H1 (cell line): Measurements from ENCODE around the gene TTC28. TPM values are rescaled to one million over a fixed set of nuclear protein-coding genes. Genes with fewer than 3 reads are reported as not detected.

Experiments
- CTCF ChIA-PET: fragments of 300-600 bp; sonication (Branson Sonifier 250); formaldehyde crosslinking; loops from one replicate; lab custom pipeline; 2021; ENCODE audit not compliant: partially characterized antibody; lab: Charles Lee
- POLR2A ChIA-PET: fragments of 300-600 bp; sonication (Branson Sonifier 250); formaldehyde crosslinking; loops from one replicate; lab custom pipeline; 2021; ENCODE audit warnings: inconsistent platforms; ENCODE audit not compliant: partially characterized antibody; lab: Charles Lee
- DNase-seq, 2 experiments: peaks; one replicate each; pipeline versions ENCODE4 v3.0.0 to v3.0.0-alpha.2; 2010 to 2022; ENCODE audit warnings: low spot score in 2 of 2, low read depth in 1 of 2, mixed read lengths in 1 of 2
- FAIRE-seq: peaks from 2 replicates; lab custom pipeline; 2011; peaks lifted over from hg19 to GRCh38; lab: Jason Lieb, UNC
- H2AFZ ChIP-seq: 2 replicates; pipeline ENCODE4 v1.8.1; 2012; ENCODE audit warnings: low read length, inconsistent platforms
- H2AK5ac ChIP-seq: 2 replicates; pipeline ENCODE4 v1.6.1; 2013; ENCODE audit warnings: low read depth, low read length
- H2BK120ac ChIP-seq: replicated peaks from 2 replicates; pipeline ENCODE3; 2013; ENCODE audit warnings: low read depth, low read length, inconsistent platforms
- H2BK12ac ChIP-seq: 2 replicates; pipeline ENCODE4 v1.6.1; 2013; ENCODE audit warnings: low read depth, low read length
- H2BK15ac ChIP-seq: 2 replicates; pipeline ENCODE4 v1.6.1; 2013; ENCODE audit warnings: low read length
- H2BK20ac ChIP-seq: 2 replicates; pipeline ENCODE4 v1.6.1; 2013; ENCODE audit warnings: low read length
- H2BK5ac ChIP-seq: 2 replicates; pipeline ENCODE4 v1.6.1; 2013; ENCODE audit warnings: low read depth, low read length
- H3K14ac ChIP-seq: 2 replicates; pipeline ENCODE4 v1.6.1; 2013; ENCODE audit warnings: inconsistent platforms; ENCODE audit not compliant: insufficient read length
- H3K18ac ChIP-seq: 2 replicates; pipeline ENCODE4 v1.6.1; 2013; ENCODE audit warnings: low read length; ENCODE audit errors: extremely low read depth
- H3K23ac ChIP-seq: 2 replicates; pipeline ENCODE4 v1.6.1; 2013; ENCODE audit warnings: inconsistent platforms; ENCODE audit not compliant: insufficient read length
- H3K23me2 ChIP-seq: 2 replicates; pipeline ENCODE4 v1.6.1; 2013; ENCODE audit warnings: low read depth, low read length
- H3K27ac ChIP-seq: 2 replicates; pipeline ENCODE4 v1.6.1; 2011; ENCODE audit warnings: low read depth, low read length, inconsistent platforms
- H3K27me3 ChIP-seq, 4 experiments: replicated peaks in 1 of 4; 1 replicate in 1 of 4; 2 replicates in 3 of 4; pipeline versions ENCODE4 v1.6.1 to v1.8.1; 2011 to 2013; ENCODE audit warnings: low read length in 3 of 4, mild to moderate bottlenecking in 3 of 4, inconsistent platforms in 2 of 4, mixed read lengths in 2 of 4, moderate library complexity in 1 of 4; ENCODE audit not compliant: control insufficient read depth in 3 of 4, insufficient read depth in 3 of 4; ENCODE audit errors: extremely low read depth in 1 of 4
- H3K36me3 ChIP-seq, 4 experiments: 2 replicates each; pipeline versions ENCODE4 v1.6.1 to v1.8.1; 2011 to 2013; ENCODE audit warnings: mild to moderate bottlenecking in 4 of 4, low read length in 3 of 4, moderate library complexity in 2 of 4, control low read depth in 1 of 4, inconsistent platforms in 1 of 4; ENCODE audit not compliant: insufficient read depth in 4 of 4, control insufficient read depth in 2 of 4
- H3K4ac ChIP-seq: replicated peaks from 2 replicates; pipeline ENCODE3; 2013; ENCODE audit warnings: low read length, low read depth, mixed read lengths, inconsistent platforms; ENCODE audit not compliant: insufficient read length
- H3K4me1 ChIP-seq, 4 experiments: replicated peaks in 1 of 4; 1 replicate in 1 of 4; 2 replicates in 3 of 4; pipeline versions ENCODE4 v1.6.1 to v1.8.1; 2011 to 2013; ENCODE audit warnings: low read length in 3 of 4, inconsistent platforms in 2 of 4, mixed read lengths in 1 of 4; ENCODE audit not compliant: insufficient read depth in 4 of 4, control insufficient read depth in 3 of 4
- H3K4me2 ChIP-seq, 2 experiments: 2 replicates each; pipeline versions ENCODE4 v1.6.1 to v1.8.1; 2011 to 2013; ENCODE audit warnings: low read depth in 2 of 2, low read length in 2 of 2, control low read depth in 1 of 2, inconsistent platforms in 1 of 2, mild to moderate bottlenecking in 1 of 2; ENCODE audit not compliant: insufficient read depth in 1 of 2
- H3K4me3 ChIP-seq, 4 experiments: fragments of 200-600, 300-600 bp in 1 of 4; sonication (generic), shearing (Covaris generic), sonication (Bioruptor Twin) in 1 of 4; 2 replicates each; pipeline versions ENCODE4 v1.5.1 to v1.8.1; 2011 to 2016; ENCODE audit warnings: low read length in 4 of 4, low read depth in 3 of 4, control low read depth in 2 of 4, inconsistent platforms in 2 of 4, mild to moderate bottlenecking in 2 of 4, mixed read lengths in 1 of 4, moderate library complexity in 1 of 4; ENCODE audit not compliant: insufficient read depth in 2 of 4; ENCODE audit errors: extremely low read depth in 1 of 4
- H3K56ac ChIP-seq: replicated peaks from 2 replicates; pipeline ENCODE3; 2013; ENCODE audit warnings: low read depth, mild to moderate bottlenecking, mixed read lengths, low read length, inconsistent platforms; ENCODE audit not compliant: insufficient read length
- H3K79me1 ChIP-seq: 2 replicates; pipeline ENCODE4 v1.6.1; 2013; ENCODE audit warnings: low read depth, low read length, control low read depth
- H3K79me2 ChIP-seq, 2 experiments: 2 replicates each; pipeline versions ENCODE4 v1.6.1 to v1.8.1; 2012 to 2013; ENCODE audit warnings: low read length in 2 of 2, mild to moderate bottlenecking in 2 of 2, inconsistent platforms in 1 of 2; ENCODE audit not compliant: insufficient read depth in 2 of 2, control insufficient read depth in 1 of 2
- H3K9ac ChIP-seq, 4 experiments: replicated peaks in 1 of 4; 1 replicate in 1 of 4; 2 replicates in 3 of 4; pipeline versions ENCODE4 v1.6.1 to v1.8.1; 2011 to 2013; ENCODE audit warnings: low read depth in 3 of 4, low read length in 3 of 4, control low read depth in 2 of 4, mild to moderate bottlenecking in 2 of 4, moderate library complexity in 2 of 4, inconsistent platforms in 1 of 4; ENCODE audit errors: extremely low read depth in 1 of 4
- H3K9me3 ChIP-seq, 2 experiments: 2 replicates each; pipeline versions ENCODE4 v1.6.1 to v1.8.1; 2012 to 2013; ENCODE audit warnings: mild to moderate bottlenecking in 2 of 2, moderate library complexity in 2 of 2, control low read depth in 1 of 2, inconsistent platforms in 1 of 2, low read depth in 1 of 2, low read length in 1 of 2, mixed read lengths in 1 of 2; ENCODE audit not compliant: insufficient read depth in 2 of 2
- H4K20me1 ChIP-seq, 2 experiments: replicated peaks in 1 of 2; 2 replicates each; pipeline versions ENCODE3 to v1.8.1; 2011 to 2013; ENCODE audit warnings: inconsistent platforms in 2 of 2, low read length in 2 of 2, mild to moderate bottlenecking in 1 of 2; ENCODE audit not compliant: insufficient read depth in 2 of 2, control insufficient read depth in 1 of 2
- H4K5ac ChIP-seq: 2 replicates; pipeline ENCODE4 v1.6.1; 2013; ENCODE audit warnings: low read length, low read depth, mixed read lengths, inconsistent platforms; ENCODE audit not compliant: insufficient read length
- H4K8ac ChIP-seq: 2 replicates; pipeline ENCODE4 v1.8.0; 2013; ENCODE audit warnings: mild to moderate bottlenecking, moderate library complexity, low read length, inconsistent platforms; ENCODE audit not compliant: insufficient read depth; ENCODE audit errors: extremely low read depth
- H4K91ac ChIP-seq: replicated peaks from 2 replicates; pipeline ENCODE3; 2013; ENCODE audit warnings: low read length, mixed read lengths, inconsistent platforms; ENCODE audit not compliant: insufficient read length
- CEBPB ChIP-seq: IDR thresholded peaks from 2 replicates; pipeline ENCODE4 v1.6.1; 2012; ENCODE audit warnings: low read depth, low read length
- USF2 ChIP-seq: IDR thresholded peaks from 2 replicates; pipeline ENCODE4 v1.6.1; 2011; ENCODE audit warnings: low read length, improper control_type of control experiment
- WGBS, 2 experiments: shearing (Covaris generic) in 1 of 2; methylation state at CpG; one replicate each; pipeline versions ENCODE4 v1.1.6 to v1.1.7; 2013 to 2015; ENCODE audit warnings: low lambda C conversion rate in 2 of 2, mixed read lengths in 2 of 2, inconsistent platforms in 1 of 2, low coverage in 1 of 2, missing lambda C conversion rate in 1 of 2; ENCODE audit not compliant: insufficient replicate concordance in 2 of 2, insufficient coverage in 1 of 2, insufficient read length in 1 of 2; ENCODE audit errors: extremely low coverage in 1 of 2, missing lambda C conversion rate in 1 of 2; 5-methylcytosine and 5-hydroxymethylcytosine counted together
- polyA plus RNA-seq, 7 experiments: library from polyadenylated mRNA; depleted of rRNA in 3 of 7; stranded (reverse) in 5 of 7; unstranded in 2 of 7; fragments of >200 nt in 5 of 7; fragments of 200-250 nt in 2 of 7; gene quantifications; 1 replicate in 5 of 7; 2 replicates in 1 of 7; 4 replicates in 1 of 7; pipeline versions ENCODE4 v1.2.1 to v1.2.3, GENCODE V29; 2011 to 2013; ENCODE audit warnings: missing spikeins in 2 of 7, mixed read lengths in 2 of 7
- total RNA-seq: library from RNA; stranded (reverse); fragmentation: NEBNext Ultra II Directional; extraction: Animal tissue kit (Norgen Biotek cat#: 25700); gene quantifications from 2 replicates; pipeline ENCODE4 v1.2.1, GENCODE V29; 2021

Gene TTC28
- total and polyA plus RNA-seq, 2 of the 8 experiments (the other 6 are each of a cell fraction or from before 2014, with no cell fraction given): 2.6 to 12.6 TPM

- Histone ChIP-seq H4K5ac (no peak overlapping the region), H3K4me3 (no peak overlapping the region), H2AFZ (no peak overlapping the region), H3K79me1 (no peaks in the 10 kb centered on the region), H3K27me3 (no peaks in the 10 kb centered on the region), H2BK20ac (no peak overlapping the region), H2BK120ac (no peak overlapping the region), H3K23ac (no peak overlapping the region), H3K18ac (no peak overlapping the region), H2AK5ac (no peak overlapping the region), H3K36me3 (no peaks in the 10 kb centered on the region), H3K14ac (no peak overlapping the region), H3K9me3 (peaks cover 0 to 3% of the 10 kb centered on the region in 2 experiments; a peak in 1 of 4 replicates), H2BK15ac (no peak overlapping the region), H3K27ac (no peak overlapping the region), H2BK12ac (no peak overlapping the region), H3K4me2 (no peak overlapping the region), H3K79me2 (no peaks in the 10 kb centered on the region), H2BK5ac (no peak overlapping the region), H3K4me1 (peaks cover 0 to 5% (median 4%) of the 10 kb centered on the region in 4 experiments; a peak in 4 of 7 replicates), H3K9ac (no peak overlapping the region), H4K91ac (no peak overlapping the region), H3K23me2 (no peaks in the 10 kb centered on the region), H3K56ac (no peak overlapping the region), H4K8ac (no peak overlapping the region), H3K4ac (no peak overlapping the region), H4K20me1 (no peaks in the 10 kb centered on the region)
- POLR2A ChIA-PET: no interaction called here
- TF ChIP-seq CEBPB: no peak
- TF ChIP-seq USF2: no peak
- 92% methylated on average over 1 of the region's 1 CpG; no CpG with 5 or more reads in 1 of the 2 experiments for WGBS, 2 experiments
- FAIRE-seq: no peak
- CTCF ChIA-PET: no interaction called here
- DNase-seq: no peak
Measured at GRCh38 chr22:28542980-28543621, 136.5 kb downstream of the TTC28 start.
